Fibroblast of skin of abdomen (primary cell): ENCODE data around the gene HIP1.
"Not testable (repeated sequence)": the region's sequence is repeated elsewhere in the genome, so short reads cannot be mapped to it uniquely, and the experiment has no call there.

Source experiments
- DNase-seq: peaks from one replicate; pipeline ENCODE4 v3.0.0-alpha.2; 2013

The HIP1 gene

GRCh38 chr7:75485355-75485978 lies 253.3 kb downstream of the HIP1 start:
- DNase-seq: not testable (repeated sequence)
